ENCODE measurements around the gene CTBP2.
"Not testable (repeated sequence)": the region's sequence is repeated elsewhere in the genome, so short reads cannot be mapped to it uniquely, and the experiment has no call there.

Gene CTBP2

DNA sequence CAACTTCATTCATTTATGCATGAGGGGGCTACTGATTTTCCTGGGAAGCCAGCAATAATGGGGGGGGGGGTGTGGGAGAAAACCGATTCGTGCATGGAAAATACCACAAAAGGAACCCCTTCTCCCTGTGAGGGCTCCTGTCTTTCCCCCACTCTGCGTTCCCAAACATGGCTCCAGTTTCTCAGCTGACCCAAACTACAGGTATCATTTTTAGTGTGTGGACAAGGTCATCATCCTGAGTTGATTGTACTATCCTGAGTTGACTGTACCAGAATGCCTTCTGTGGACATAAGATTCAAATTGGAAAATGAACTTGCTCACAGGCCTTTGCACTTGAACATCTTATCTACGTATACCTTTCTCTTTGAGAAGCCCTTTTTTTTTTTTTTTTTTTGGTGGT, 168.5 kb downstream of the CTBP2 start:
- no peak overlapping the region for H2AFZ ChIP-seq (ENCODE audit: low read depth, low read length)
- no peaks in the 10 kb centered on the region for H3K27me3 ChIP-seq (ENCODE audit: insufficient read depth, low read length)
- peaks cover 79% of the 10 kb centered on the region for H3K36me3 ChIP-seq (ENCODE audit: insufficient read depth, low read length)
- no peaks in the 10 kb centered on the region for H3K4me1 ChIP-seq (ENCODE audit: insufficient read depth, low read length)
- no peak overlapping the region for H3K4me3 ChIP-seq (ENCODE audit: low read length)
- no peaks in the 10 kb centered on the region for H3K9me3 ChIP-seq (ENCODE audit: low read length)

DNA sequence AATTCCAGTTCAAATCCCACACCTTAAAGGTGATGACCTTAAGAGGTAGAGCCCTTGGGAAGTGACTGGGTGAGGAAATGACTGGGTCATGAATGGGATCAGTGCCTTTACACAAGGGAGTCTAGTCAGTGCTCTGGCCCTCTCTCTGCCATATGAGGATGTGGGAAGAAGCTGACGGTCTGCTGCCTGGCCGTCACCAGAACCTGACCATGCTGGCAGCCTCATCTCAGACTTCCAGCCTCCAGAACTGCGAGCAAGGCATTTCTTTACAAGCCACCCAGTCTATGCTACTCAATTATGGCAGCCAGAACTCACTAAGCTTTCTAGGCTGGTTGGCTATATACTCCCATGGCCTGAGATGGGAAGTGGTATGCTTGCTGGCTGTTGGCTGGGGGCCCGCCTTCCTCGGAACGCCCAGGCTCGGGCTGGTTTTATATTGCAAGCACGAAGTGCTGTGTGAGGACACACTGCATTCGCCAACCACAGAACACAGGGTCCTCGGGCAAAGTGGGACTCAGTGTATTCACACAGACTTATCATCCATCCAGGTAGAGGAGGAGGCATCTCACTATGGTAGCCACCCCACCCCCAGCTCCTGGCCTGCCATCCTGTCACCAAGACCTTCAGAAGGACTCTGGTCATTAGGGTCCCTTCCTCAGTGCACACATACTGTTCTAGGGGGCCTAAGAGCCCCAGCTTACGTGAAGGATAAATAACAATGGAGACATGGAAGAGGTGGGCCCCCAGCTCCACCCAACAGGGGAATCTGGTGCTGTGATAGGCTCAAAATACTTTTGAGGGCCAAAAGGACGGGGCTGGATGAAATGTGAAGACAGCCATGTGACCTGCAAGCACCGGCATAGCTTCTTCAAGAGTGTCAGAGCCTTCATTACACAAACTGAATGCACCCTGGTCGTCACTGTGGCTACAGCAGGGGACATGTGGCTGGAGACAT, 169.4 kb downstream of the CTBP2 start:
- H3K9me3 ChIP-seq (ENCODE audit: low read length), result no peaks in the 10 kb centered on the region
- H2AFZ ChIP-seq (ENCODE audit: low read depth, low read length), result no peak overlapping the region
- H3K27me3 ChIP-seq (ENCODE audit: insufficient read depth, low read length), result no peaks in the 10 kb centered on the region
- peaks cover 83% of the 10 kb centered on the region for H3K36me3 ChIP-seq (ENCODE audit: insufficient read depth, low read length)
- H3K4me1 ChIP-seq (ENCODE audit: insufficient read depth, low read length), result no peaks in the 10 kb centered on the region
- no peak overlapping the region for H3K4me3 ChIP-seq (ENCODE audit: low read length)

DNA sequence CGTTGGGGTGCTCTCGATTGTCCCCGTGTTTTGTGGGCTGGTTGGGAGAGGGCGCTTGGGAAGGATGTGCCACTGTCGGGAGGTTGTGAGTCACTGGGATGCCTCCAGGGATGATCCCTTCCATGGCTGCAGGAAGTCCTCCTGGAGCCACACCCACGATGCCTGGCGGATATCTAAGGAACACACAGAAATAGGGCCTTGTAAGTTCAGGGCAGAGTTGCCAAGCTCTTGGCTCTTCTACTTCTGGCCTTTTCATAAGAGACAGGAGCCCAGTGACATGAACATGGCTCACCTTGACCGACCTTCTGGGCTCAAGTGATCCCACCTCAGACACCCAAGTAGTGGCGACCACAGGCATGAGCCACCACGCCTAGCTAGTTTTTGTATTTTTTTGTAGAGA, 170.8 kb downstream of the CTBP2 start:
- Histone ChIP-seq H2AFZ (ENCODE audit: low read depth, low read length) (no peak overlapping the region), H3K27me3 (ENCODE audit: insufficient read depth, low read length) (no peaks in the 10 kb centered on the region), H3K36me3 (ENCODE audit: insufficient read depth, low read length) (peaks cover 84% of the 10 kb centered on the region), H3K4me1 (ENCODE audit: insufficient read depth, low read length) (no peaks in the 10 kb centered on the region), H3K4me3 (ENCODE audit: low read length) (no peak overlapping the region), H3K9me3 (ENCODE audit: low read length) (no peaks in the 10 kb centered on the region)

GRCh38 chr10:124988753-124989152, 171.6 kb downstream of the CTBP2 start:
- not testable (repeated sequence) for H2AFZ ChIP-seq (ENCODE audit: low read depth, low read length); H3K4me1 ChIP-seq (ENCODE audit: insufficient read depth, low read length); H3K27me3 ChIP-seq (ENCODE audit: insufficient read depth, low read length); H3K4me3 ChIP-seq (ENCODE audit: low read length); H3K9me3 ChIP-seq (ENCODE audit: low read length)
- peaks cover 84% of the 10 kb centered on the region for H3K36me3 ChIP-seq (ENCODE audit: insufficient read depth, low read length)

GRCh38 chr10:124987788-124988187, 172.6 kb downstream of the CTBP2 start:
- Histone ChIP-seq H3K36me3 (ENCODE audit: insufficient read depth, low read length) (peaks cover 80% of the 10 kb centered on the region), H3K4me3 (ENCODE audit: low read length) (no peak overlapping the region), H3K27me3 (ENCODE audit: insufficient read depth, low read length) (no peaks in the 10 kb centered on the region), H3K4me1 (ENCODE audit: insufficient read depth, low read length) (peaks cover 13% of the 10 kb centered on the region), H2AFZ (ENCODE audit: low read depth, low read length) (no peak overlapping the region), H3K9me3 (ENCODE audit: low read length) (no peaks in the 10 kb centered on the region)

GRCh38 chr10:124985162-124985561, 175.2 kb downstream of the CTBP2 start:
- Histone ChIP-seq H3K4me3 (ENCODE audit: low read length) (no peak overlapping the region), H2AFZ (ENCODE audit: low read depth, low read length) (no peak overlapping the region), H3K9me3 (ENCODE audit: low read length) (no peaks in the 10 kb centered on the region), H3K4me1 (ENCODE audit: insufficient read depth, low read length) (peaks cover 14% of the 10 kb centered on the region), H3K36me3 (ENCODE audit: insufficient read depth, low read length) (peaks cover 70% of the 10 kb centered on the region), H3K27me3 (ENCODE audit: insufficient read depth, low read length) (no peaks in the 10 kb centered on the region)

DNA sequence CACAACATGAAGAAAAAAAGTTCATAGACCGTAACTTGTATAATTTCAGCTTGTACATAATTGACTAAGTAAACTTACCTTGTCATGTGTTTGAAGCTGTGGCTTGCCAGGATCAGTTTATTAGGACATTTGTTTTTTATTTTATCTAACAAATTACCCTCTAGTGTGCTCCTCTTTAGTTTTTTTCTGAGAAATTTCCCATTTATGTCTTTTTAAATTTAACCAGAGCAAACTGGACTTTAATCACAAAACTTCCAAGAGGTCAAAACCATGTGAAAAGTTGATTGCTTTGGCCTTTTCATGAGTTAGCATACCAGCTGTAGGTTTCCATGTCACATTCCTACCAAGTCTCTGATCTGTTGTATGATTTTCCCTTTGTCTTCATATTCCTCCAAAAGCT, 176.0 kb downstream of the CTBP2 start:
- peaks cover 67% of the 10 kb centered on the region for H3K36me3 ChIP-seq (ENCODE audit: insufficient read depth, low read length)
- no peaks in the 10 kb centered on the region for H3K9me3 ChIP-seq (ENCODE audit: low read length)
- no peak overlapping the region for H3K4me3 ChIP-seq (ENCODE audit: low read length)
- H3K4me1 ChIP-seq (ENCODE audit: insufficient read depth, low read length), result peaks cover 14% of the 10 kb centered on the region
- H3K27me3 ChIP-seq (ENCODE audit: insufficient read depth, low read length), result no peaks in the 10 kb centered on the region
- H2AFZ ChIP-seq (ENCODE audit: low read depth, low read length), result no peak overlapping the region

- Histone ChIP-seq H3K36me3 (ENCODE audit: insufficient read depth, low read length) (peaks cover 66% of the 10 kb centered on the region), H3K4me1 (ENCODE audit: insufficient read depth, low read length) (peaks cover 14% of the 10 kb centered on the region), H3K9me3 (ENCODE audit: low read length) (no peaks in the 10 kb centered on the region), H3K4me3 (ENCODE audit: low read length) (no peak overlapping the region), H3K27me3 (ENCODE audit: insufficient read depth, low read length) (no peaks in the 10 kb centered on the region), H2AFZ (ENCODE audit: low read depth, low read length) (no peak overlapping the region)
Measured at GRCh38 chr10:124983321-124983720, 177.0 kb downstream of the CTBP2 start.

DNA sequence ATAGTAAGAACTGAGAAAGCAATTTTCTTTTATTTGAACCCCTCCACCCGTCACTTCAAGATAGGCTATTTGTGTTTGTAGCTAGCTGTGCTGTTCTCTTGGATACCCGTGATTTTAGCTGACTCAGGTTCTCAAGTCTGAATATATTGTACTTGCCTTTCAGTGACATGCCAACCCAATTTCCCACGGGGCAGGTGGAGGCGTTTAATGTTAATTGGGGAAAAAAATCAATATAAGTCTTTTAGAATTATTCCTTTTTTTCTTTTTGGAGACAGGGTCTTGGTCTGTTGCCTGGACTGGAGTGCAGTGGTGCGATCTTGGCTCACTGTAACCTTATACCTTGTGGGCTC, 182.0 kb downstream of the CTBP2 start:
- peaks cover 47% of the 10 kb centered on the region for H3K36me3 ChIP-seq (ENCODE audit: insufficient read depth, low read length)
- H3K4me3 ChIP-seq (ENCODE audit: low read length), result no peak overlapping the region

DNA sequence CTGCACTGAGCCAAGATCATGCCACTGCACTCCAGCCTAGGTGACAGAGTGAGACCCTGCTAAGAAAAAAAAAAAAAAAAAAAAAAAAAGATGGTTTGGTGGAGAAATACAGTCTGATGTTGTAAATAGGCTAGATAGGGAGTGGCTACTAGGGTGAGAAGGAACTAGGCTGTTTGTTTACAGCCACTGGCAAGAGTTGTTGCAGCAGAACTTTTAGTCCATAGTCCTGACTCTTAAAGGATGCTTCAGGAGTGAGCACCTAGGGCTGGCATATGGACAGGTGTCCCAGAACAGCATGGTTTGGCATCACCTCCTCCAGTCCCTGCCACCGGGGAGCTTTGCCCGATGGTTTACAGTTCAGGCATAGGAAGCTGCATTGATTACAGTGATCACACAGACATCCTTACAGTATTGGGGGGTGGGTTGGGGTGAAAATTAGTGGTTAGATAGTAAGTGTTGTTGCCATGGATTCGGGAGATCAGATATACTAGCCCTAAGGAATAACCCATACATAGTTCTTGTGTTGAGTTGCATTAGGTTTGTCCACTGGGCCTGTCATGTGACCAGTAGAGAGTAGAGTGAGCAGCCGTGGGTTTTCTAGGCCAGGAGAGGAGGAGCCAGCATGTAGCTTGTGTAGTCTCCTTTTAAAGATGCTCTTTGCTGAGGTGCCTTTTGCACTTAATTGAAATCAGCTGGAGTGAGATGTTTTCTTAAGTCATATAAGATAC, 182.6 kb downstream of the CTBP2 start:
- Histone ChIP-seq H3K9me3 (ENCODE audit: low read length) (no peaks in the 10 kb centered on the region), H3K4me3 (ENCODE audit: low read length) (no peak overlapping the region), H3K36me3 (ENCODE audit: insufficient read depth, low read length) (peaks cover 45% of the 10 kb centered on the region), H2AFZ (ENCODE audit: low read depth, low read length) (no peak overlapping the region), H3K4me1 (ENCODE audit: insufficient read depth, low read length) (peaks cover 2% of the 10 kb centered on the region), H3K27me3 (ENCODE audit: insufficient read depth, low read length) (no peaks in the 10 kb centered on the region)

More for the DNA sequence above, 182.0 kb downstream of the CTBP2 start:
- peaks cover 7% of the 10 kb centered on the region for H3K4me1 ChIP-seq (ENCODE audit: insufficient read depth, low read length)
- H2AFZ ChIP-seq (ENCODE audit: low read depth, low read length), result no peak overlapping the region
- H3K9me3 ChIP-seq (ENCODE audit: low read length), result no peaks in the 10 kb centered on the region
- H3K27me3 ChIP-seq (ENCODE audit: insufficient read depth, low read length), result no peaks in the 10 kb centered on the region

DNA sequence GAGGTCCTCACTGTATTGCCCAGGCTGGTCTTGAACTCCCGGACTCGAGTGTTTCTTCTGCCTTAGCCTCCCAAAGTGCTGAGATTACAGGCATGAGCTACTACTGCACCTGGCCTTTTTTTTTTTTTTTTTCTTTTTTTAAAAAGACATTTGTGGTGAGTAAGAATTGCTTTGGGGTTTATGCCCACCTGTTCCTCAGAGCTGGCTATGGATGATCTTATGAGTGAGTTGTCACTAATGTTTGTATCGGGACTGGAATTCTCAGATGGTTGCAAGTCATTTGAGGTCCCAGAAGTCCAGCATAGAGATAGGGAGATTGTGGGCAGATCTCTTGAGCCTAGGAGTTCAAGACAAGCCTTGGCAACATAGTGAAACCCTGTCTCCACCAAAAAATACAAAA, 183.2 kb downstream of the CTBP2 start:
- no peak overlapping the region for H2AFZ ChIP-seq (ENCODE audit: low read depth, low read length)
- H3K9me3 ChIP-seq (ENCODE audit: low read length), result no peaks in the 10 kb centered on the region
- H3K36me3 ChIP-seq (ENCODE audit: insufficient read depth, low read length), result peaks cover 43% of the 10 kb centered on the region
- no peak overlapping the region for H3K4me3 ChIP-seq (ENCODE audit: low read length)
- no peaks in the 10 kb centered on the region for H3K4me1 ChIP-seq (ENCODE audit: insufficient read depth, low read length)
- H3K27me3 ChIP-seq (ENCODE audit: insufficient read depth, low read length), result no peaks in the 10 kb centered on the region

GRCh38 chr10:124975977-124976514, 184.3 kb downstream of the CTBP2 start:
- Histone ChIP-seq H3K4me3 (ENCODE audit: low read length) (no peak overlapping the region), H3K36me3 (ENCODE audit: insufficient read depth, low read length) (peaks cover 36% of the 10 kb centered on the region), H3K9me3 (ENCODE audit: low read length) (no peaks in the 10 kb centered on the region), H3K27me3 (ENCODE audit: insufficient read depth, low read length) (no peaks in the 10 kb centered on the region), H3K4me1 (ENCODE audit: insufficient read depth, low read length) (peaks cover 6% of the 10 kb centered on the region), H2AFZ (ENCODE audit: low read depth, low read length) (no peak overlapping the region)

DNA sequence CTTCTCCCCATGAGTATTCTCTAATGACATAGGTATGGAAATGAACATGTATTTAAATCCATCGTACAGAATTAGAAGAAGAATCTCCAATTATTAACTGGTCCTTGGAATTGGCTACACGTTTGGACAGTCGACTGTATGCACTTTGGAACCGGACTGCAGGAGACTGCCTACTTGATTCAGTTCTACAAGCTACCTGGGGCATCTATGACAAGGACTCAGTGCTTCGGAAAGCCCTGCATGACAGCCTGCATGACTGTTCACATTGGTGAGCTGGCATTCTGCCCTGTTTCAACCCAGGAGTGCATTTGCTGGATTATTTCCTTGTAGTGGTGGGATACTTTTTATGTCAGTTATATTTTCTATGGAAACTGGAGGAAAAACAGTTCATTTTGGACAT, 186.2 kb downstream of the CTBP2 start:
- Histone ChIP-seq H3K27me3 (ENCODE audit: insufficient read depth, low read length) (no peaks in the 10 kb centered on the region), H3K4me1 (ENCODE audit: insufficient read depth, low read length) (peaks cover 10% of the 10 kb centered on the region), H3K9me3 (ENCODE audit: low read length) (no peaks in the 10 kb centered on the region), H2AFZ (ENCODE audit: low read depth, low read length) (no peak overlapping the region), H3K36me3 (ENCODE audit: insufficient read depth, low read length) (peaks cover 35% of the 10 kb centered on the region), H3K4me3 (ENCODE audit: low read length) (no peak overlapping the region)

Measured in neuron (in vitro differentiated cells).